Muscle layer of duodenum (tissue), 2 donors: ENCODE data around the gene ARL8A.
"Not testable (repeated sequence)": the region's sequence is repeated elsewhere in the genome, so short reads cannot be mapped to it uniquely, and the experiment has no call there.

Experiments used
- H3K27ac ChIP-seq: one replicate; pipeline ENCODE4 v1.7.0; 2013; ENCODE audit warnings: mild to moderate bottlenecking, low read length
- H3K27me3 ChIP-seq: one replicate; pipeline ENCODE4 v1.7.0; 2013; ENCODE audit warnings: low read depth, mild to moderate bottlenecking, control low read depth, low read length
- H3K36me3 ChIP-seq, 2 donors: one replicate each; pipeline ENCODE4 v1.7.0; 2013; ENCODE audit warnings: low read length in 2 of 2, control low read depth in 1 of 2, mild to moderate bottlenecking in 1 of 2; ENCODE audit not compliant: insufficient read depth in 2 of 2, control insufficient read depth in 1 of 2
- H3K4me1 ChIP-seq, 2 donors: one replicate each; pipeline ENCODE4 v1.7.0; 2013; ENCODE audit warnings: low read length in 2 of 2, mild to moderate bottlenecking in 2 of 2, control low read depth in 1 of 2, moderate library complexity in 1 of 2; ENCODE audit not compliant: insufficient read depth in 2 of 2, control insufficient read depth in 1 of 2
- H3K4me3 ChIP-seq, 2 donors: one replicate each; pipeline ENCODE4 v1.7.0; 2013; ENCODE audit warnings: low read length in 2 of 2, low read depth in 1 of 2, mild to moderate bottlenecking in 1 of 2
- H3K9me3 ChIP-seq, 2 donors: one replicate each; pipeline ENCODE4 v1.7.0; 2013; ENCODE audit warnings: low read length in 2 of 2, control low read depth in 1 of 2, mild to moderate bottlenecking in 1 of 2; ENCODE audit not compliant: control insufficient read depth in 1 of 2
- donor health status: healthy.

ARL8A gene

DNA sequence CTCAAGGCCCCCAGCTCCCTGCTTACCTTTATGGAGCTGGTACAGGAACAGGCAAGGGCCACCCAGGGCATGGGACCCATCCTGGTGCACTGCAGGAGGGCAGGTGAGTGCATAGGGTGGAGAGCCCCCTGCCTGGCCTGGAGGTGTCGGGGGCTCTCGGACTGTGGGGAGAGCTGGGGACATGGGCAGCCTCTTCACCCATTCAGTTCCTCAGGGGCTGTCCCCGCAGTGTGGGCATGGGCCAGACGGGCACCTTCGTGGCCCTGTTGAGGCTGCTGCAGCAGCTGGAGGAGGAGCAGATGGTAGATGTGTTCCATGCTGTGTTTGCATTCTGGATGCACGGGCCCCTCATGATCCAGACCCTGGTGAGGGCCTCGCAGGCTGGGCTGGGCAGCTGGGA, 41.8 kb upstream of the ARL8A start:
- H3K9me3 ChIP-seq: no peaks in the 10 kb centered on the region
- H3K27ac ChIP-seq: no peak overlapping the region
- no peaks in the 10 kb centered on the region for H3K27me3 ChIP-seq
- no peaks in the 10 kb centered on the region for H3K36me3 ChIP-seq
- no peaks in the 10 kb centered on the region for H3K4me1 ChIP-seq
- H3K4me3 ChIP-seq: no peak overlapping the region

DNA sequence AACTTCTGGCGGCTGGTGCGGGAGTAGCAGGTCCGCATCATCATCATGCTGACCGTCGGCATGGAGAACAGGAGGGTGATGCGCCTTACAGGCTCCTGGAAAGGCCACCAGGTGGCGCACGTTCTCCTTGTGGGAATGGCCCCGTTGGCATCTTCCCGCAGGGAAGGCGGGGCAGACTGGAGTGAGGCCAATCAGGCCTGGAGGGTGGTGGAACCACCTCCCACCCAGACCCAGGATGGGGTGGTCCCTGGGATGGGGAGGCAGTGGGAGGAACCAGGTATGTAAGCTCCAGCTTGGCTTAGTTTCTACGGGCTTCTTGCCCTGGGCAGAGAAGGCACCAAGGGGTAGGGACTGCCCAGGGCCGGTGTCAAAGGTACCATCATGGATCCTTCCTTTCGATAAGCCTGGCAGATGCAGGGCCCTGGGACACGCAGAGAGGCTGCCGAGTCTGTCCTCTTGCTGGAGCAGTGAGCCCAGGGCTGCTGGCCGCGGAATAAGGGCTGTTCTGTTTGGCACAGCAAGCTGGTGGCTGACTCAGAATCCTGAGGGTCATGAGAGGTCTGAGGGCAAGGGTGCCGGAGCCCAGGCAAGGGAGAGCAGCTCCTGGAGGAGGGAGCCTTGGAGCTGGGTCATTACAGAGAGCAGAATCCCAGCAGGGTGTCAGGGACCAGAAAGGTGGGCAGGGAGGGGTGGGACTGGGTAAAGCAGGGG, 40.4 kb upstream of the ARL8A start:
- no peaks in the 10 kb centered on the region for H3K4me1 ChIP-seq
- no peaks in the 10 kb centered on the region for H3K27me3 ChIP-seq
- H3K36me3 ChIP-seq: no peaks in the 10 kb centered on the region
- H3K4me3 ChIP-seq: no peak overlapping the region
- H3K9me3 ChIP-seq: no peaks in the 10 kb centered on the region
- H3K27ac ChIP-seq: no peak overlapping the region

DNA sequence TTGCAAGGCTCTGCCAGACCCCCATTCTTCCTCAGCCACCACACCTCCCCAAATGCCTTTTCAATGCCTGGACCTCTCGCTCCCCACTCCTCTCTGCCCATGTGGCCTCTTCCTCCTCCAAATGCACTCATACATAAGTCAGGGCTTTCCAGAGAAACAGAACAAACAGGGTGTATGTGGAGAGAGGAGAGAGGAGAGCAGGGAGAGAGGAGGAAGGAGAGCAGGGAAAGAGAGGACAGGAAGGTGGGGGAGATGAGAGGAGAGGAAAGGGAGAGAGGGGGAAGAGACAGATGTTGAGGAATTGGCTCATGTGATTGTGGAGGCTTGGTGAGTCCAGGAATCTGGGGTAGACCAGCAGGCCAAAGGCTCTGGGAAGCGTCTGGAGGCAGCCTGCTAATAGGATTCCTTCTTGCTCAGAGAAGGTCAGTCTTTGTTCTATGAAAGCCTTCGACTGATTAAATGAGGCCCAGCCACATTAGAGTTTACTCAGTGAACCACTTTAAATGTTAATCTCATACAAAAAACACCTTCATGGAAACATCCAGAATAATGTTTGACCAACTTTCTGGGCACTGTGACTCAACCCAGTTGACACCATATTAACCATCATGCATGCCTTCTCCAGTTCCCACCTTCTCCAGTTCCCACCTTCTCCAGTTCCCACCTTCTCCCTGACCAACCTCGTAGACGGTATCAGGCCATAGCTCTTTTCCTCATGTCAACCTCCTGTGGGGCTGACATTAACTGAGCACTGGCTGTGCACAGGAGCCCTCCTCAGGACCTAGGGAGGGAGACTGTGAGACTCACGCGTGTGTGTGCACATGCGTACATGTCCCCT, 37.7 kb upstream of the ARL8A start:
- no peaks in the 10 kb centered on the region for H3K27me3 ChIP-seq

DNA sequence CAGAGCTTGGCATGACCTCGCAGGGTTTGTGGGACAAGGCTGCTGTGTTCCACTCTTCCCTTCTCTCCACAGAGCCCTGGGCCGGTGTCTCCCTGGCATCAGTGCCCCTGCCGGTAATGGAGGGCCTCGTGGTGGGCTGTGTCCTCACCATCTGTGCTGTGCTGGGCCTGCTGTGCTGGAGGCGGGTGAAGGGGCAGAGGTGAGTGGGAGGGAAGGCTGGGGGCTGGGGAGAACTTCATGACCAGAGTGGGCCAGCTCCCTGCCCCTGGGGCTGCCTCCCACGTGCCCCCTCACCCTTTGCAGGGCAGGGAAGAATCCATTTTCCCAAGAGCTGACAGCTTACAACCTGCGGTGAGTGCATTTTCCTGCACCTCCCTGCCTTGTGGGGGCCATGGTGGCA, 37.0 kb upstream of the ARL8A start:
- H3K27ac ChIP-seq: no peak overlapping the region
- no peak overlapping the region for H3K4me3 ChIP-seq
- no peaks in the 10 kb centered on the region for H3K9me3 ChIP-seq
- no peaks in the 10 kb centered on the region for H3K4me1 ChIP-seq
- no peaks in the 10 kb centered on the region for H3K36me3 ChIP-seq
- no peaks in the 10 kb centered on the region for H3K27me3 ChIP-seq

More for the DNA sequence above, 37.7 kb upstream of the ARL8A start:
- Histone ChIP-seq H3K4me3 (no peak overlapping the region), H3K9me3 (no peaks in the 10 kb centered on the region), H3K36me3 (no peaks in the 10 kb centered on the region), H3K27ac (no peak overlapping the region), H3K4me1 (no peaks in the 10 kb centered on the region)

DNA sequence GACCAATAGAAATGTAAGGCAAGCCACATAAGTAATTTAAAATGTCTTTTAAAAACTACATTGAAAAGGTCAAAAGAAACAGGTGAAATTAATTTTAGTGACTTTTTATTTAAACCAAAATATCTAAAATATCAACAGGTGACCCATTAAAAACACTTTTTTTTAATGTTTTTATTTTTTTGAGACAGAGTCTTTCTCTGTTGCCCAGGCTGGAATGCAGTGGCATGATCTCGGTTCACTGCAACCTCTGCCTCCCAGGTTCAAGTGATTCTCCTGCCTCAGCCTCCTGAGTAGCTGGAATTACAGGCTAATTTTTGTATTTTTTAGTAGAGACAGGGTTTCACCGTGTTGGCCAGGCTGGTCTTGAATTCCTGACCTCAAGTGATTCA, 36.2 kb upstream of the ARL8A start:
- H3K4me3 ChIP-seq, H3K9me3 ChIP-seq, H3K27me3 ChIP-seq, H3K4me1 ChIP-seq, H3K27ac ChIP-seq, H3K36me3 ChIP-seq: not testable (repeated sequence)

DNA sequence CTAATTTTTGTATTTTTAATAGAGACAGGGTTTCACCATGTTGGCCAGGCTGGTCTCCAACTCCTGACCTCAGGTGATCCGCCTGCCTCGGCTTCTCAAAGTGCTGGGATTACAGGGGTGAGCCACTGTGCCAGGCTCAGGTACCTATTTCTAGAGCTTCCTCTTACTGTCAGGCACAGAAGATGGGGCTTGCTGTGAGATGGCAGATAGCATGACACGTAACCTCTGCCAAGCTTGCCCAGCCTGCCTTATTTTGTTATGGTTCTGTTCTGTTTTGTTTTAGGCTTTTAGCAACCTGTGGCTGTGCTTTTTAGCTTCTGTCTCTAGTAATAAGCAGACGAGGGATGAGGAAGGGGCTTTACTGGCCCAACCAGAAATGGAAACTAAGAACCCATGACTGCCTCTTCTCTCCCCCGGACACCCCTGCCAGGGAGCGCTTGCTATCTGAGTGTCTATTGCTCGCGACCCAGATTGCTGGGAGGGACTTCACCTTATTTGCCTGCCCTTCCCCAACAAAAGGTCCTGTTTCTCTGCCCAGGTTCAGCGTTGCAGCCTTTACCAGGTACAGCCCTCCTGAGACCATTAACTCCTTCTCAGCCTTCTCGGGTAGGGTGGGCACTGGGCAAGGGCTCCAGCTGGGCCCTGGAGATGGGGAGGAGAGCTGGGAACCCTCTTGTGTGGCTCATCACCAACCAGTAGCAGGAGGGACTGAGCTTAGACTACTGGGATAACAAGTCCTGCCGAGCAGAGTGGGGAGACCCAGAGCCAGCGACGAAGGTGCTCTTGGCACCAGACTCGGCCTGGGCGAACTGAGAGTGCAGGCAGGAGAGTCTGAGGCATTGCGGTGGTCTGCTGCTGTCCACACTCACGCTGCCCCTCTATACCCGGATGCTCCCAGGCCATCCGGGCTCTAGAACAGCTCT, 35.6 kb upstream of the ARL8A start:
- H3K27ac ChIP-seq: no peak overlapping the region
- no peaks in the 10 kb centered on the region for H3K4me1 ChIP-seq
- no peaks in the 10 kb centered on the region for H3K9me3 ChIP-seq
- no peaks in the 10 kb centered on the region for H3K27me3 ChIP-seq
- H3K4me3 ChIP-seq: no peak overlapping the region
- no peaks in the 10 kb centered on the region for H3K36me3 ChIP-seq

DNA sequence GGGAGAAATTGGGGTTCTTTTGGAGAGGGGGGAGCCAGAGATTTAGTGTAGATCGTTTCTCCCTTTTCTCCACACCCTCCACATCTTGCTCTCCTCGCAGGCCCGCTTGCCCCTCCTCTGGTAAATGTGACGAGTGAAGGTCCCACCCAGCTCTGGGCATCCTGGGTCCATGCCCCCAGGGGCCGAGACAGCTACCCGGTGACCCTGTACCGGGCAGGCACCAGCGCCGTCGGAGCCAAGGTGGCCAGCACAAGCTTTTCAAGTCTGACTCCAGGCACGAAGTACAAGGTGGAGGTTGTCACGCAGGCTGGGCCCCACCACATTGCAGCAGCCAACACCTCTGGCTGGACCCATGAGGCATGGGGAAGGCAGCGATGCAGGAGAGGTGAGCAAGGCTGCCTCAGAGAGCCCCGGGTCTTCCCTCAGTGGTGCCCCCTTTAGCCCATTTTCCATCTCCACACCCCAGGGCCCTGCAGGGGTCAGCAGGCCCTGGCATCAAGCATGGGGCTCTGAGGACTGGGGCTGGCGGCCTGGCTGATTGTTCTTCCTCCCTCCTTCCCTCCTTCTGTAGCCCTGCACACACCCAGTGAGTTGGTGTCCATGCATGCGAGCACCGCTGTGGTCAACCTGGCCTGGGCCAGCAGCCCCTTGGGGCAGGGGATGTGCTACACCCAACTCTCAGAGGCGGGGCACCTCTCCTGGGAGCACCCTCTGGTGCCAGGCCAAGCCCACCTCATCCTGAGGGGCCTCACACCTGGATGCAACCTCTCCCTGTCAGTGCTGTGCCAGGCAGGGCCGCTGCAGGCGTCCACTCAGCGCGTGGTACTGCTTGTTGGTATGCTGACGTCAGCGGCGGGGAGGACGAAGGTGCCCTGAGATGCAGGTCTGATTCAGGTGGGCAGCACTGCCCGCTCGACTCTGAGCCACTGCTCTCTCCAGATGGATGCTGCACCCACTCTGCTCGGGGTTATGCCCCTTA, 32.7 kb upstream of the ARL8A start:
- Histone ChIP-seq H3K36me3 (no peaks in the 10 kb centered on the region), H3K9me3 (no peaks in the 10 kb centered on the region), H3K4me1 (no peaks in the 10 kb centered on the region), H3K4me3 (no peak overlapping the region), H3K27me3 (no peaks in the 10 kb centered on the region), H3K27ac (no peak overlapping the region)

DNA sequence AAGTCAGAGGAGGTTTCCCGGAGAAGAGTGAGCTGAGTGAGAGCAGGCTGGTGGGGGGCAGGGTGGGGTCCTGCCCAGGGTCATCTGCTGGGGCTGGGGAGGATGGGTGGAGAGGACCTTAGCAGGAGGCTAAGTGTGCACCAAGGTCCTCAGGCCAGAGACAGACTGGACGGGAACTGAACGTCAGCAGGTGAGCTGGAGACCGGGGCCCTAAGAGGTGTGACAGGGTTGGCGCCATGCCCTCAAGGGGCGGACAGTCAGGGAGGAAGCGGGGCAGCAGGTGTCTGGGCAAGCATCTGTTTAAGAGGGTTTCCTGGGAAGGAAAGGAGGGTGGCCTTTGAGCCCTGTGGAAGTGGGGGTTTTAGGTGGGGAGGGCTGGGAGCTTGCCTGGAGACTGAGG, 29.5 kb upstream of the ARL8A start:
- H3K27me3 ChIP-seq: no peaks in the 10 kb centered on the region
- no peaks in the 10 kb centered on the region for H3K36me3 ChIP-seq
- no peak overlapping the region for H3K4me3 ChIP-seq
- H3K27ac ChIP-seq: no peak overlapping the region
- H3K9me3 ChIP-seq: no peaks in the 10 kb centered on the region
- no peaks in the 10 kb centered on the region for H3K4me1 ChIP-seq

DNA sequence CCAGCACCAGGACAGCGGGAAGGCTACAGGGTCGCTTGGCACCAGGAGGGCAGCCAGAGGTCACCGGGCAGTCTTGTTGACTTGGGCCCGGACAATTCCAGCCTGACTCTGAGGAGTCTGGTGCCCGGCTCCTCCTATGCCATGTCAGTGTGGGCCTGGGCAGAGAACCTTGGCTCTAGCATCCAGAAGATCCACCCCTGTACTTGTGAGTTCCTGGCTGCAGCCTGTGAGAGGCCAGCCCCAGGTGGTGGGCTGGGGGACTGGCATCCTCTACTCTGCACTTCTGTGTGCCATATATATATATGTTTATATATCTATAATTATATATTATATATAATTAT, 27.4 kb upstream of the ARL8A start:
- Histone ChIP-seq H3K27me3 (no peaks in the 10 kb centered on the region), H3K36me3 (no peaks in the 10 kb centered on the region), H3K9me3 (no peaks in the 10 kb centered on the region), H3K27ac (no peak overlapping the region), H3K4me3 (no peak overlapping the region), H3K4me1 (peaks cover 0 to 7% of the 10 kb centered on the region in 2 donors)

DNA sequence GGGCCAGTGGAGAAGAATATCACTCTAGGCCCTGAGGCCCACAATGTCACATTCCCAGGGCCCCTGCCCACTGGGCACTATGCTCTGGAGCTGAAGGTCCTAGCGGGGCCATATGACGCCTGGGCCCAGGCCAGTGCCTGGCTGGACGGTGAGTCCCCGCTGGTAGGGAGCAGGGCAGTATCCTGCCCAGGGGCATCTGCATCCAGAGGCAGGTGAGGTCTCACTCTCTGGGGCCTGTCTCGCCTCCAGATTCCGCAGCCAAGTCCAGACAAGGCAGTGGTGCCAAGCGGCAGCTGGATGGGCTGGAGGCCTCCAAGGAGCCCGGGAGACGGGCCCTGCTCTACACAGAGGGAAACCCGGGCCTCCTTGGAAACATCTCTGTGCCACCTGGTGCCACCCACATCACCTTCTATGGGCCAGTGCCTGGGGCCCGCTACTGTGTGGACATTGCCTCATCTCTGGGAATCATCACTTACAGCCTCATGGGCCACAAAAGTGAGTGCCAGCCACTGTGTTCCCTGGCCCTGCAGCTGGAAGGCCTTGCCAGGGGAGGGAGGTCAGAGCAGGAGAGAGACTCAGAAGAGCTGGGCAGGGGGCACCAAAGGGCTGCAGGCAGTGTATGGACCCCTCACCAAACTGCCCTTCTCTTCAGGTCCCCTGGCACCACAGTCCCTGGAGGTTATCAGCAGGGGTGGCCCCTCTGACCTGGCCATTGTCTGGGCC, 26.9 kb upstream of the ARL8A start:
- Histone ChIP-seq H3K4me3 (no peak overlapping the region), H3K36me3 (no peaks in the 10 kb centered on the region), H3K27ac (no peak overlapping the region), H3K4me1 (peaks cover 0 to 7% of the 10 kb centered on the region in 2 donors), H3K27me3 (no peaks in the 10 kb centered on the region), H3K9me3 (no peaks in the 10 kb centered on the region)
